HG03060 (cell line): ENCODE results near the gene CBX2.

Source experiments
- ATAC-seq: cut with Tn5 transposase; IDR thresholded peaks from one replicate; pipeline ENCODE4 v1.9.1; 2021; ENCODE audit warnings: low read depth, moderate number of reproducible peaks; ENCODE audit not compliant: unreplicated experiment

Gene CBX2

GRCh38 chr17:79777894-79778503 is at the start of gene CBX2:
Gene CBX2, plus strand, starts transcription at chr17:79778148. Its CDS starts 88 bp downstream, at chr17:79778236.
- ATAC-seq: no peak

DNA sequence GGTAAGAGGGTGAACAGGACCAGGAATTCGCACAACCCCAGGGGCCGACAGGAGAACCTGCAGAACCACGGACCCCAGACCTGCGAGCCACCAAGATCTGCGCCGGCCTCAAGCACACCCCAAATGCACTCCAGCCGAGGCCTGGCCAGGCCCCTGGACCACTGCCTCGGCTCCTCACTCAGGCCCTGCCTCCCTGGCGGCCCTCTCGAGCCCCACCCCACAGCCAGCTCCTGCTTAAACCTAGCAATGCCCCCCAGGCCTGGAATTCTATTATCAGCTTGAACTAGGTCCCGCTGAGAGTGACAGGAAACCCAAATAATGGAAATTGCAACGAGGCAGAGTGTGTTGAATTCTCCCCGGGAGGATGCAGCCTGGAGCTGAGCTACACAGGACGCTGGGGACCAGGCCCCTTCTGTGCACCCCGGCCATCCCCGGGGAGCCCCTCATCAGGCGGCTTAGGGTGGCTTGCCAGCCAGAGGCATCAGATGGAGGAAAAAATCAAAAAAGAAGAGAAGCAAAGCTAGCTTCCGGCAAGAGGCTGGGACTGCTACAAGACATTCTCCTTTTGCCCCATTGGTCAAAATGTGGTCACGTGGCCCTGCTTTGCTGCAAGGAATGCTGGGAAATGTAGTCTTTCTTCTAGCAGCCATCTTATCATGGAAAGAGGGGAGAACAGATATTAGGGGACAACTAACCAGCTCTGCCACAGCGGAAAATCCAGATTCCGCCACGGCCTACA is 49.6 kb upstream of the CBX2 start:
- ATAC-seq: no peak

DNA sequence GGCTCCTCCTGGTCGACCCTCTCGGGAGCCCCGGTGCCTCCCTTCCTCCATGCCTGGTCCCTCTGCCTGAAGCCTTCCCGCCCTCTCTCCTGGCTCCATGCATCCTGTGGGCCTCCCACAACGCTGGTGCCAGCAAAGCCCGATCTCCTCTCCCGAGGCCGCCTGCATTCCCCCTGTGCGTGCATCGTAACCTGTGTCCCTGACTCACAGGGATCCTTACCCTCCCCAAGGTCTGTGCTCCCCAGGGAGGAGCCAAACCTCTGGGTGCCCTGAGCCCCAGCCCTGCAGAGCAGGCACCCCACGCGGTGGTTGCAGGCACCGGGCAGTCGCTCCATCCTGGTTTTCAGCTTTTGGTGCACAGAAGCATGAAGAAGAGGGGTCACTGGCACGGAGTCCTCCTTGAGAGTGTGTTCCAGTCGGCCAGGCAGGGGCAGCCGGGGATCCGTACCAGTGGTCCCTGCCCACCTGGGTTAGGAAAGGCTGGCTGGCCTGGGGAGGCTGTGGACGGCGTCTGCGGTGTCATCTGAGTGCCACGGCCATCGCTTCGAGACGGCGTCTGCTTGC is 49.0 kb upstream of the CBX2 start:
- no peak for ATAC-seq

DNA sequence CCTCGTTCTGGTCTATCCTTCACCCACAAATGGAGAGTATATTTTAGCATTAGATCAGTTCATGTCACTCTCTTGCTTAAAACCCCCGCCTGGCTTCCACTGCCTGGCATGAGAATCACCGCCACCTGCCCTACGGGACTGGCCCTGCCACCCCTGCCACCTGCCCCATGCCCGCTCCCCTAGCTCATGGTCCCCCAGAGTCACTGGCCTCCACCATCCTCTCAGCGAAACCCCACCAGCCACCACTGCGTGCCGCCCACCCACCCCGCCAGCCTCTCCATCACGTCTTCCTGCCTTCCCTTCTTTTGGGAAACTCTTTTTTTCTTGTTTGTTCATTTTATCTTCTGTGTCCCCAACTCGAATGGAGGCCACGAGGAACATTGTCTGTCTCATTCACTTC is 48.2 kb upstream of the CBX2 start:
- no peak for ATAC-seq

- ATAC-seq: no peak
Observed at GRCh38 chr17:79730437-79730768, 47.5 kb upstream of the CBX2 start.

GRCh38 chr17:79730769-79731483 is 47.0 kb upstream of the CBX2 start, which contains the start of gene ENPP7:
Gene ENPP7, plus strand, starts transcription at chr17:79730943. Its CDS starts 197 bp downstream, at chr17:79731140.
- no peak for ATAC-seq

DNA sequence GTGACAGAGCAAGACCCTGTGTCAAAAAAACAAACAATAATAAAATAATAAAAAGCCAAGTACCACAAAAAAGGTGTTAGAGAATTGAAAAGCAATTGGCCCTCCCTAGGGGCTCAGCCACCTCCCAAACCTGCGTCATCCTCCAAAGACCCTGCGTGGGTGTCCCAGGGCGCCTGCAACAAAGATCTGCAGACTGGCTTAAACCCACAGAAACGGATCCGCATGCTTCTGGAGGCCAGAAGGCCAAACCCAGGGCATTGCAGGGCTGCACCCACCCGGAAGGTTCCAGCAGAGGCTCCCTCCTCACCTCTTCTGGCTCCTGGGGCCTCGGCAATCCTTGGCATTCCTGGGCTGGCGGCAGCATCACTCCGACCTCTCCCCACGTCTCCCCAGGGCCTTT is 45.7 kb upstream of the CBX2 start:
- ATAC-seq: no peak

- ATAC-seq: no peak
Observed at GRCh38 chr17:79732804-79733691, 44.9 kb upstream of the CBX2 start.

- ATAC-seq: no peak
Observed at GRCh38 chr17:79733692-79734070, 44.3 kb upstream of the CBX2 start.

- ATAC-seq: no peak
Observed at GRCh38 chr17:79735096-79735495, 42.9 kb upstream of the CBX2 start.

GRCh38 chr17:79737046-79737921 is 40.7 kb upstream of the CBX2 start:
- ATAC-seq: no peak

DNA sequence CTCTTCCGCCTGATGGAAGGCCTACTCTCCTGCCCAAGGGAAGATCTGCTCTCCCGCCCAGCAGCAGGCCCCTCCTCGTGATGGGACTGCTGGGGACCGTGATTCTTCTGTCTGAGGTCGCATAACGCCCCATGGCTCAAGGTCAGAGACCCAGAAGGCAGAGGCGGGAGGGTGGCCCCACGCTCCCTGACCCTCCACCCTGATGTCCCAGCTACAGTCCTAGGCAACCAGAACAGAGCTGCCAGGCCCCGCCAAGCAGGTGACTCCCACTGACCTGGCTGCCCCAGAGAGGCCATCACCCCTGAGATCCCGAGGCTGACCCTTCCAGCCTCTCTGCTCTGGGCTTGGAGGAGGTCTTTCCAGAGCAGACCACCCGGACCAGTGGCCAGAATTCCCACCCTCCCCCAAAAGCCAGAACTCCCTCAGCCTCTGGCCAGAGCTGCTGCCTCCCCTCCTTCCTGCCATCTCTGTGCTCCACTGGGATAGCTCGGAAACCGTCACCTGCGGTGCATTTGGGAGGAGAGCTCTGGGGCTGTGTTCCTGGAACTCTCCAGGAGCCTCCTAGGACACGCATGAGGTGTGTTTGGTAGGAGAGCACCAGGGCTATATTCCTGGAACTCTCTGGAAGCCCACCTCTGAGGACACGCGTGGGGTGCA is 39.9 kb upstream of the CBX2 start:
- no peak for ATAC-seq

GRCh38 chr17:79738643-79739042 is 39.3 kb upstream of the CBX2 start:
- no peak for ATAC-seq

GRCh38 chr17:79739148-79740062 is 38.5 kb upstream of the CBX2 start:
- no peak for ATAC-seq

GRCh38 chr17:79740413-79740812 is 37.5 kb upstream of the CBX2 start:
- ATAC-seq: no peak

DNA sequence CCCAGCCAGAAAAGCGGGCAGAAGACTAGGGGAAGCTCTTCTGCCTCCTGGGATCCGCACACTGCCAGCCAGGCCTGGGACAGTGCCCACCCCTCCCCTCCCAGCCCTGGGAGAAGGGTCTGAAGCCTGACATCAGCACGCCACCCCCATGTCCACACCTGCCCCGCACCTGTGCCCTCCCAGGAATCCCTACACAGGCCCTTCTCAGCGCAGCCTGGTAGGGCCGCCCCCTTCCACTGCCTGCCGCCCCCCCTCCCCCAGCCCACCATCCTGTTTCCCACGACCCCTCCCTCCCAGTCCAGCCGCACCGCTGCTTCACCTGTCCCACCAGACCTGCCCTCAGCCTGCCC is 36.6 kb upstream of the CBX2 start:
- no peak for ATAC-seq

- ATAC-seq: no peak
Observed at GRCh38 chr17:79741751-79742588, 36.0 kb upstream of the CBX2 start.
